ENCODE data around the gene FBXO34.

The FBXO34 gene

GRCh38 chr14:55270832-55271571, at the start of gene FBXO34:
FBXO34 (plus strand) TSS chr14:55271421; CDS start chr14:55350391, 78,970 bp downstream.
- DNase-seq (ENCODE audit: low read depth) = peak; percentile 100

- DNase-seq (ENCODE audit: low read depth) = no peak
Observed at GRCh38 chr14:55221968-55222367, 49.3 kb upstream of the FBXO34 start.

- no peak for DNase-seq (ENCODE audit: low read depth)
Observed at GRCh38 chr14:55223364-55223763, 47.9 kb upstream of the FBXO34 start.

- no peak for DNase-seq (ENCODE audit: low read depth)
Observed at GRCh38 chr14:55228261-55228660, 43.0 kb upstream of the FBXO34 start.

GRCh38 chr14:55233591-55233990, 37.6 kb upstream of the FBXO34 start:
- no peak for DNase-seq (ENCODE audit: low read depth)

GRCh38 chr14:55238019-55238680, 33.1 kb upstream of the FBXO34 start:
- DNase-seq (ENCODE audit: low read depth) = no peak

- no peak for DNase-seq (ENCODE audit: low read depth)
Observed at GRCh38 chr14:55239320-55239719, 31.9 kb upstream of the FBXO34 start.

- no peak for DNase-seq (ENCODE audit: low read depth)
Observed at GRCh38 chr14:55240526-55241178, 30.6 kb upstream of the FBXO34 start.

- DNase-seq (ENCODE audit: low read depth) = no peak
Observed at GRCh38 chr14:55241673-55242072, 29.5 kb upstream of the FBXO34 start.

- no peak for DNase-seq (ENCODE audit: low read depth)
Observed at GRCh38 chr14:55243386-55243785, 27.8 kb upstream of the FBXO34 start.

GRCh38 chr14:55243813-55244212, 27.4 kb upstream of the FBXO34 start:
- DNase-seq (ENCODE audit: low read depth) = no peak

- DNase-seq (ENCODE audit: low read depth) = no peak
Observed at GRCh38 chr14:55245657-55246268, 25.5 kb upstream of the FBXO34 start.

- no peak for DNase-seq (ENCODE audit: low read depth)
Observed at GRCh38 chr14:55248411-55248810, 22.8 kb upstream of the FBXO34 start.

- DNase-seq (ENCODE audit: low read depth) = no peak
Observed at GRCh38 chr14:55249423-55249822, 21.8 kb upstream of the FBXO34 start.

GRCh38 chr14:55253276-55253675, 17.9 kb upstream of the FBXO34 start:
- DNase-seq (ENCODE audit: low read depth) = no peak

- no peak for DNase-seq (ENCODE audit: low read depth)
Observed at GRCh38 chr14:55254581-55254980, 16.6 kb upstream of the FBXO34 start.

GRCh38 chr14:55255979-55256378, 15.2 kb upstream of the FBXO34 start:
- no peak for DNase-seq (ENCODE audit: low read depth)

GRCh38 chr14:55256586-55256985, 14.6 kb upstream of the FBXO34 start:
- no peak for DNase-seq (ENCODE audit: low read depth)

GRCh38 chr14:55265197-55265596, 6.0 kb upstream of the FBXO34 start:
- DNase-seq (ENCODE audit: low read depth) = no peak

- DNase-seq (ENCODE audit: low read depth) = no peak
Observed at GRCh38 chr14:55267820-55268219, 3.4 kb upstream of the FBXO34 start.

GRCh38 chr14:55271572-55272298, 514 bp downstream of the FBXO34 start:
- DNase-seq (ENCODE audit: low read depth) = peak; percentile 7

GRCh38 chr14:55272387-55272786, 1.2 kb downstream of the FBXO34 start:
- DNase-seq (ENCODE audit: low read depth) = no peak

Measured in activated gamma-delta T cell treated with anti-CD3 and anti-CD28 coated beads, Interleukin-2, amount 50 U/mL, for 16 hours (primary cell).